H1 (cell line): Measurements from ENCODE around the gene FGD6. TPM values are rescaled to one million over a fixed set of nuclear protein-coding genes. Genes with fewer than 3 reads are reported as not detected.

Experiments used
- CTCF ChIA-PET: fragments of 300-600 bp; sonication (Branson Sonifier 250); formaldehyde crosslinking; loops from one replicate; lab custom pipeline; 2021; ENCODE audit not compliant: partially characterized antibody; lab: Charles Lee
- POLR2A ChIA-PET: fragments of 300-600 bp; sonication (Branson Sonifier 250); formaldehyde crosslinking; loops from one replicate; lab custom pipeline; 2021; ENCODE audit warnings: inconsistent platforms; ENCODE audit not compliant: partially characterized antibody; lab: Charles Lee
- DNase-seq, 2 experiments: peaks; one replicate each; pipeline versions ENCODE4 v3.0.0 to v3.0.0-alpha.2; 2010 to 2022; ENCODE audit warnings: low spot score in 2 of 2, low read depth in 1 of 2, mixed read lengths in 1 of 2
- FAIRE-seq: peaks from 2 replicates; lab custom pipeline; 2011; peaks lifted over from hg19 to GRCh38; lab: Jason Lieb, UNC
- H2AFZ ChIP-seq: 2 replicates; pipeline ENCODE4 v1.8.1; 2012; ENCODE audit warnings: low read length, inconsistent platforms
- H2AK5ac ChIP-seq: 2 replicates; pipeline ENCODE4 v1.6.1; 2013; ENCODE audit warnings: low read depth, low read length
- H2BK120ac ChIP-seq: replicated peaks from 2 replicates; pipeline ENCODE3; 2013; ENCODE audit warnings: low read depth, low read length, inconsistent platforms
- H2BK12ac ChIP-seq: 2 replicates; pipeline ENCODE4 v1.6.1; 2013; ENCODE audit warnings: low read depth, low read length
- H2BK15ac ChIP-seq: 2 replicates; pipeline ENCODE4 v1.6.1; 2013; ENCODE audit warnings: low read length
- H2BK20ac ChIP-seq: 2 replicates; pipeline ENCODE4 v1.6.1; 2013; ENCODE audit warnings: low read length
- H2BK5ac ChIP-seq: 2 replicates; pipeline ENCODE4 v1.6.1; 2013; ENCODE audit warnings: low read depth, low read length
- H3K14ac ChIP-seq: 2 replicates; pipeline ENCODE4 v1.6.1; 2013; ENCODE audit warnings: inconsistent platforms; ENCODE audit not compliant: insufficient read length
- H3K18ac ChIP-seq: 2 replicates; pipeline ENCODE4 v1.6.1; 2013; ENCODE audit warnings: low read length; ENCODE audit errors: extremely low read depth
- H3K23ac ChIP-seq: 2 replicates; pipeline ENCODE4 v1.6.1; 2013; ENCODE audit warnings: inconsistent platforms; ENCODE audit not compliant: insufficient read length
- H3K23me2 ChIP-seq: 2 replicates; pipeline ENCODE4 v1.6.1; 2013; ENCODE audit warnings: low read depth, low read length
- H3K27ac ChIP-seq: 2 replicates; pipeline ENCODE4 v1.6.1; 2011; ENCODE audit warnings: low read depth, low read length, inconsistent platforms
- H3K27me3 ChIP-seq, 4 experiments: replicated peaks in 1 of 4; 1 replicate in 1 of 4; 2 replicates in 3 of 4; pipeline versions ENCODE4 v1.6.1 to v1.8.1; 2011 to 2013; ENCODE audit warnings: low read length in 3 of 4, mild to moderate bottlenecking in 3 of 4, inconsistent platforms in 2 of 4, mixed read lengths in 2 of 4, moderate library complexity in 1 of 4; ENCODE audit not compliant: control insufficient read depth in 3 of 4, insufficient read depth in 3 of 4; ENCODE audit errors: extremely low read depth in 1 of 4
- H3K36me3 ChIP-seq, 4 experiments: 2 replicates each; pipeline versions ENCODE4 v1.6.1 to v1.8.1; 2011 to 2013; ENCODE audit warnings: mild to moderate bottlenecking in 4 of 4, low read length in 3 of 4, moderate library complexity in 2 of 4, control low read depth in 1 of 4, inconsistent platforms in 1 of 4; ENCODE audit not compliant: insufficient read depth in 4 of 4, control insufficient read depth in 2 of 4
- H3K4ac ChIP-seq: replicated peaks from 2 replicates; pipeline ENCODE3; 2013; ENCODE audit warnings: low read length, low read depth, mixed read lengths, inconsistent platforms; ENCODE audit not compliant: insufficient read length
- H3K4me1 ChIP-seq, 4 experiments: replicated peaks in 1 of 4; 1 replicate in 1 of 4; 2 replicates in 3 of 4; pipeline versions ENCODE4 v1.6.1 to v1.8.1; 2011 to 2013; ENCODE audit warnings: low read length in 3 of 4, inconsistent platforms in 2 of 4, mixed read lengths in 1 of 4; ENCODE audit not compliant: insufficient read depth in 4 of 4, control insufficient read depth in 3 of 4
- H3K4me2 ChIP-seq, 2 experiments: 2 replicates each; pipeline versions ENCODE4 v1.6.1 to v1.8.1; 2011 to 2013; ENCODE audit warnings: low read depth in 2 of 2, low read length in 2 of 2, control low read depth in 1 of 2, inconsistent platforms in 1 of 2, mild to moderate bottlenecking in 1 of 2; ENCODE audit not compliant: insufficient read depth in 1 of 2
- H3K4me3 ChIP-seq, 4 experiments: fragments of 200-600, 300-600 bp in 1 of 4; sonication (generic), shearing (Covaris generic), sonication (Bioruptor Twin) in 1 of 4; 2 replicates each; pipeline versions ENCODE4 v1.5.1 to v1.8.1; 2011 to 2016; ENCODE audit warnings: low read length in 4 of 4, low read depth in 3 of 4, control low read depth in 2 of 4, inconsistent platforms in 2 of 4, mild to moderate bottlenecking in 2 of 4, mixed read lengths in 1 of 4, moderate library complexity in 1 of 4; ENCODE audit not compliant: insufficient read depth in 2 of 4; ENCODE audit errors: extremely low read depth in 1 of 4
- H3K56ac ChIP-seq: replicated peaks from 2 replicates; pipeline ENCODE3; 2013; ENCODE audit warnings: low read depth, mild to moderate bottlenecking, mixed read lengths, low read length, inconsistent platforms; ENCODE audit not compliant: insufficient read length
- H3K79me1 ChIP-seq: 2 replicates; pipeline ENCODE4 v1.6.1; 2013; ENCODE audit warnings: low read depth, low read length, control low read depth
- H3K79me2 ChIP-seq, 2 experiments: 2 replicates each; pipeline versions ENCODE4 v1.6.1 to v1.8.1; 2012 to 2013; ENCODE audit warnings: low read length in 2 of 2, mild to moderate bottlenecking in 2 of 2, inconsistent platforms in 1 of 2; ENCODE audit not compliant: insufficient read depth in 2 of 2, control insufficient read depth in 1 of 2
- H3K9ac ChIP-seq, 4 experiments: replicated peaks in 1 of 4; 1 replicate in 1 of 4; 2 replicates in 3 of 4; pipeline versions ENCODE4 v1.6.1 to v1.8.1; 2011 to 2013; ENCODE audit warnings: low read depth in 3 of 4, low read length in 3 of 4, control low read depth in 2 of 4, mild to moderate bottlenecking in 2 of 4, moderate library complexity in 2 of 4, inconsistent platforms in 1 of 4; ENCODE audit errors: extremely low read depth in 1 of 4
- H3K9me3 ChIP-seq, 2 experiments: 2 replicates each; pipeline versions ENCODE4 v1.6.1 to v1.8.1; 2012 to 2013; ENCODE audit warnings: mild to moderate bottlenecking in 2 of 2, moderate library complexity in 2 of 2, control low read depth in 1 of 2, inconsistent platforms in 1 of 2, low read depth in 1 of 2, low read length in 1 of 2, mixed read lengths in 1 of 2; ENCODE audit not compliant: insufficient read depth in 2 of 2
- H4K20me1 ChIP-seq, 2 experiments: replicated peaks in 1 of 2; 2 replicates each; pipeline versions ENCODE3 to v1.8.1; 2011 to 2013; ENCODE audit warnings: inconsistent platforms in 2 of 2, low read length in 2 of 2, mild to moderate bottlenecking in 1 of 2; ENCODE audit not compliant: insufficient read depth in 2 of 2, control insufficient read depth in 1 of 2
- H4K5ac ChIP-seq: 2 replicates; pipeline ENCODE4 v1.6.1; 2013; ENCODE audit warnings: low read length, low read depth, mixed read lengths, inconsistent platforms; ENCODE audit not compliant: insufficient read length
- H4K8ac ChIP-seq: 2 replicates; pipeline ENCODE4 v1.8.0; 2013; ENCODE audit warnings: mild to moderate bottlenecking, moderate library complexity, low read length, inconsistent platforms; ENCODE audit not compliant: insufficient read depth; ENCODE audit errors: extremely low read depth
- H4K91ac ChIP-seq: replicated peaks from 2 replicates; pipeline ENCODE3; 2013; ENCODE audit warnings: low read length, mixed read lengths, inconsistent platforms; ENCODE audit not compliant: insufficient read length
- BACH1 ChIP-seq: IDR thresholded peaks from 2 replicates; pipeline ENCODE4 v1.6.1; 2012; ENCODE audit warnings: low read length, improper control_type of control experiment
- CBX5 ChIP-seq: fragments of 300-800, 300-1000 bp; sonication (generic); IDR thresholded peaks from 2 replicates; pipeline ENCODE4 v1.7.1; 2016; ENCODE audit warnings: antibody characterized with exemption, low read length, low read depth
- CHD1 ChIP-seq: IDR thresholded peaks from 2 replicates; pipeline ENCODE4 v1.6.1; 2012; ENCODE audit warnings: low read depth, low read length, improper control_type of control experiment
- GABPA ChIP-seq: IDR thresholded peaks from 2 replicates; pipeline ENCODE4 v1.6.1; 2011; ENCODE audit warnings: mild to moderate bottlenecking, low read length, moderate library complexity, borderline replicate concordance; ENCODE audit not compliant: insufficient read depth
- HDAC2 ChIP-seq, 2 experiments: fragments of 300-600 bp in 1 of 2; sonication (generic) in 1 of 2; IDR thresholded peaks; 2 replicates each; pipeline ENCODE4 v1.6.1; 2011 to 2012; ENCODE audit warnings: low read depth in 2 of 2, low read length in 2 of 2, mild to moderate bottlenecking in 2 of 2, moderate library complexity in 2 of 2, borderline replicate concordance in 1 of 2, inconsistent platforms in 1 of 2
- JUN ChIP-seq: IDR thresholded peaks from 2 replicates; pipeline ENCODE4 v1.6.1; 2011; ENCODE audit warnings: low read depth, mild to moderate bottlenecking, improper control_type of control experiment, low read length
- JUND ChIP-seq: IDR thresholded peaks from 2 replicates; pipeline ENCODE4 v1.6.1; 2011; ENCODE audit warnings: mild to moderate bottlenecking, improper control_type of control experiment, low read length
- KDM5A ChIP-seq: fragments of 200-600 bp; IDR thresholded peaks from 2 replicates; pipeline ENCODE4 v1.7.1; 2012; ENCODE audit warnings: mild to moderate bottlenecking, low read length, inconsistent platforms, mixed read lengths
- MAX ChIP-seq: IDR thresholded peaks from 2 replicates; pipeline ENCODE4 v1.6.1; 2012; ENCODE audit warnings: inconsistent platforms
- NRF1 ChIP-seq: IDR thresholded peaks from 2 replicates; pipeline ENCODE4 v1.6.1; 2011; ENCODE audit warnings: mild to moderate bottlenecking, low read depth, low read length, improper control_type of control experiment
- SAP30 ChIP-seq: fragments of 300-600 bp; sonication (generic); IDR thresholded peaks from 2 replicates; pipeline ENCODE4 v1.7.1; 2012; ENCODE audit warnings: low read length, moderate library complexity, mild to moderate bottlenecking, inconsistent platforms; ENCODE audit not compliant: insufficient read depth, insufficient replicate concordance
- SP2 ChIP-seq: IDR thresholded peaks from 2 replicates; pipeline ENCODE4 v1.6.1; 2012; ENCODE audit warnings: mild to moderate bottlenecking, low read length, inconsistent platforms
- SUZ12 ChIP-seq: fragments of 200-600 bp; sonication (generic); IDR thresholded peaks from 2 replicates; pipeline ENCODE4 v1.6.1; 2012; ENCODE audit warnings: mild to moderate bottlenecking, inconsistent platforms, low read length, moderate library complexity, mixed read lengths
- WGBS, 2 experiments: shearing (Covaris generic) in 1 of 2; methylation state at CpG; one replicate each; pipeline versions ENCODE4 v1.1.6 to v1.1.7; 2013 to 2015; ENCODE audit warnings: low lambda C conversion rate in 2 of 2, mixed read lengths in 2 of 2, inconsistent platforms in 1 of 2, low coverage in 1 of 2, missing lambda C conversion rate in 1 of 2; ENCODE audit not compliant: insufficient replicate concordance in 2 of 2, insufficient coverage in 1 of 2, insufficient read length in 1 of 2; ENCODE audit errors: extremely low coverage in 1 of 2, missing lambda C conversion rate in 1 of 2; 5-methylcytosine and 5-hydroxymethylcytosine counted together
- polyA plus RNA-seq, 7 experiments: library from polyadenylated mRNA; depleted of rRNA in 3 of 7; stranded (reverse) in 5 of 7; unstranded in 2 of 7; fragments of >200 nt in 5 of 7; fragments of 200-250 nt in 2 of 7; gene quantifications; 1 replicate in 5 of 7; 2 replicates in 1 of 7; 4 replicates in 1 of 7; pipeline versions ENCODE4 v1.2.1 to v1.2.3, GENCODE V29; 2011 to 2013; ENCODE audit warnings: missing spikeins in 2 of 7, mixed read lengths in 2 of 7
- total RNA-seq: library from RNA; stranded (reverse); fragmentation: NEBNext Ultra II Directional; extraction: Animal tissue kit (Norgen Biotek cat#: 25700); gene quantifications from 2 replicates; pipeline ENCODE4 v1.2.1, GENCODE V29; 2021

The FGD6 gene
- total and polyA plus RNA-seq, 2 of the 8 experiments (the other 6 are each of a cell fraction or from before 2014, with no cell fraction given), result 12.2 to 24.3 TPM

DNA sequence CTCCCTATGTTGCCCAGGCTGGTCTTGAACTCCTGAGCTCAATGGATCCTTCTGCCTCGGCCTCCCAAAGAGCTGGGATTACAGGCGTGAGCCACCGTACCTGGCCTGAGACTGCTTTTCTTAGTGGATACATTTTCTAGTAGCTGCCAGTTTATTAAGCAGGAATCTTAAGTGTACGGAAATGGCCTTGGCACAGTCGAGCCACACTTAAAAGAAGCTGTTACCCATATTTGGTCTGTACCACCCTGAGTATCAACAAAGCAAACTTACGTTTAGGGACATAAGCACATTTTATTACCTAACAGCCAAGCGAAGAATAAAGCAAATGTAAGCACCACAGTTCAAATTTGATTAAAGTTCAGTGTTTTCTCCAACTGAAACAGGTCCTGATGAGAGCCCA is 93.2 kb downstream of the FGD6 start:
- Histone ChIP-seq H4K91ac (no peak overlapping the region), H3K36me3 (peaks cover 0 to 18% (median 10%) of the 10 kb centered on the region in 4 experiments; a peak in 4 of 8 replicates), H3K9ac (no peak overlapping the region), H2BK120ac (no peak overlapping the region), H3K4me2 (no peak overlapping the region), H3K27me3 (no peaks in the 10 kb centered on the region), H3K4ac (no peak overlapping the region), H3K18ac (no peak overlapping the region), H3K79me2 (no peaks in the 10 kb centered on the region), H2BK20ac (no peak overlapping the region), H2BK12ac (no peak overlapping the region), H4K20me1 (no peaks in the 10 kb centered on the region), H3K9me3 (no peaks in the 10 kb centered on the region), H4K8ac (no peak overlapping the region), H3K4me3 (no peak overlapping the region), H3K4me1 (no peaks in the 10 kb centered on the region), H3K23ac (no peak overlapping the region), H3K14ac (no peak overlapping the region), H3K23me2 (no peaks in the 10 kb centered on the region; the same call in 1 of the 2 replicates), H2AFZ (no peak overlapping the region), H2AK5ac (no peak overlapping the region), H2BK15ac (no peak overlapping the region), H3K27ac (no peak overlapping the region), H2BK5ac (no peak overlapping the region), H4K5ac (no peak overlapping the region), H3K56ac (no peak overlapping the region), H3K79me1 (no peaks in the 10 kb centered on the region)
- no peak for FAIRE-seq
- ChIA-PET CTCF (interaction anchor here (0.6 kb wide), 1 partner anchor 254 kb away, joined by 3 read pairs; no protein-coding TSS in a partner anchor), POLR2A (no interaction called here)
- WGBS, 2 experiments, result 94% methylated on average over 7 of the region's 7 CpGs; no CpG with 5 or more reads in 1 of the 2 experiments
- DNase-seq, result no peak
- TF ChIP-seq SAP30 (no peak), GABPA (no peak), SUZ12 (no peak), NRF1 (no peak), CBX5 (no peak), MAX (no peak), CHD1 (no peak), KDM5A (no peak), SP2 (no peak), HDAC2 (IDR thresholded peaks at IDR 0.05; ENCODE audit: borderline replicate concordance in 1 of 2, low read depth in 2 of 2, low read length in 2 of 2) (no peak), BACH1 (no peak), JUN (no peak), JUND (no peak)
